ENCODE data around the gene DPH5. TPM values are rescaled to one million over a fixed set of nuclear protein-coding genes. Genes with fewer than 3 reads are reported as not detected.

The DPH5 gene
- polyA plus RNA-seq, 1 of the 3 experiments (the other 2 are of a cell fraction): 36.6 TPM

DNA sequence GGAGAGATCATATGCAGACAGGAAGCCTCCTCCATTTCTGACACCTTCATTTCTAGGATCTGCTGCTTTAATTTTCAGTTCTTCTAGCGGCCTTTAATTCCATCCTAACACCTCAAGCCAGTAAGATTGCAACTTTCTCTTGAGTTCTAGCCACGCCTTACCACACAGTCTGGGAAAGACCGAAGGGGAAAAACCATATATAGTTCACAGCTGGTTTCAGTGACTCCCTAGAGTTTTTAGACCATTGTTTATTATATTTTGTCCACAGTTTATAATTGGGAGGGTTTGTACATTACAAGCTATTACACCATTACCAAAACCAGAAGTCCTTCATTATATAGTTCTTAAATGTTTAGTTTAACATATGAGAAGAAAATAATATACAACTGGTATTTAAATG is 37.5 kb downstream of the DPH5 start:
- H3K9me3 ChIP-seq: no peaks in the 10 kb centered on the region
- 100% methylated on average over 3 of the region's 3 CpGs for WGBS (ENCODE audit: low lambda C conversion rate)
- no peak overlapping the region for H3K27ac ChIP-seq (ENCODE audit: low read depth in 2 of 2, low read length in 1 of 2)
- no peak overlapping the region for H3K4me2 ChIP-seq
- no peaks in the 10 kb centered on the region for H4K20me1 ChIP-seq (ENCODE audit: insufficient read depth)
- no peaks in the 10 kb centered on the region for H3K79me2 ChIP-seq (ENCODE audit: insufficient read depth)
- H3K36me3 ChIP-seq (replicated peaks in 1 of 2; ENCODE audit: control insufficient read depth in 1 of 2, insufficient read depth in 2 of 2, low read length in 1 of 2): peaks cover 26 to 39% of the 10 kb centered on the region in 2 experiments
- DNase-seq: no peak
- H3K27me3 ChIP-seq (ENCODE audit: insufficient read depth): no peaks in the 10 kb centered on the region
- peaks cover 16% of the 10 kb centered on the region for H3F3A ChIP-seq (replicated peaks; ENCODE audit: insufficient read depth)
- no peak overlapping the region for H3K4me3 ChIP-seq (ENCODE audit: low read depth in 2 of 2, low read length in 1 of 2)
- CTCF ChIA-PET: no interaction called here
- POLR2A ChIA-PET: no interaction called here
- no peaks in the 10 kb centered on the region for H3K9me2 ChIP-seq
- TF ChIP-seq, protein P1, sequence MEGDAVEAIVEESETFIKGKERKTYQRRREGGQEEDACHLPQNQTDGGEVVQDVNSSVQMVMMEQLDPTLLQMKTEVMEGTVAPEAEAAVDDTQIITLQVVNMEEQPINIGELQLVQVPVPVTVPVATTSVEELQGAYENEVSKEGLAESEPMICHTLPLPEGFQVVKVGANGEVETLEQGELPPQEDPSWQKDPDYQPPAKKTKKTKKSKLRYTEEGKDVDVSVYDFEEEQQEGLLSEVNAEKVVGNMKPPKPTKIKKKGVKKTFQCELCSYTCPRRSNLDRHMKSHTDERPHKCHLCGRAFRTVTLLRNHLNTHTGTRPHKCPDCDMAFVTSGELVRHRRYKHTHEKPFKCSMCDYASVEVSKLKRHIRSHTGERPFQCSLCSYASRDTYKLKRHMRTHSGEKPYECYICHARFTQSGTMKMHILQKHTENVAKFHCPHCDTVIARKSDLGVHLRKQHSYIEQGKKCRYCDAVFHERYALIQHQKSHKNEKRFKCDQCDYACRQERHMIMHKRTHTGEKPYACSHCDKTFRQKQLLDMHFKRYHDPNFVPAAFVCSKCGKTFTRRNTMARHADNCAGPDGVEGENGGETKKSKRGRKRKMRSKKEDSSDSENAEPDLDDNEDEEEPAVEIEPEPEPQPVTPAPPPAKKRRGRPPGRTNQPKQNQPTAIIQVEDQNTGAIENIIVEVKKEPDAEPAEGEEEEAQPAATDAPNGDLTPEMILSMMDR (IDR thresholded peaks at IDR 0.05): no peak
- TF ChIP-seq, protein P2, sequence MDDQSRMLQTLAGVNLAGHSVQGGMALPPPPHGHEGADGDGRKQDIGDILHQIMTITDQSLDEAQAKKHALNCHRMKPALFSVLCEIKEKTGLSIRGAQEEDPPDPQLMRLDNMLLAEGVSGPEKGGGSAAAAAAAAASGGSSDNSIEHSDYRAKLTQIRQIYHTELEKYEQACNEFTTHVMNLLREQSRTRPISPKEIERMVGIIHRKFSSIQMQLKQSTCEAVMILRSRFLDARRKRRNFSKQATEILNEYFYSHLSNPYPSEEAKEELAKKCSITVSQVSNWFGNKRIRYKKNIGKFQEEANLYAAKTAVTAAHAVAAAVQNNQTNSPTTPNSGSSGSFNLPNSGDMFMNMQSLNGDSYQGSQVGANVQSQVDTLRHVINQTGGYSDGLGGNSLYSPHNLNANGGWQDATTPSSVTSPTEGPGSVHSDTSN (IDR thresholded peaks at IDR 0.05): no peak
- TF ChIP-seq FOXM1 (IDR thresholded peaks at IDR 0.05; ENCODE audit: low read depth) (no peak), GABPA (IDR thresholded peaks at IDR 0.05; ENCODE audit: low read depth) (no peak), EP300 (IDR thresholded peaks at IDR 0.05; ENCODE audit: borderline replicate concordance in 1 of 2, low read depth in 1 of 2, low read length in 1 of 2) (no peak), YY1 (IDR thresholded peaks at IDR 0.05; ENCODE audit: low read depth) (no peak), USF2 (IDR thresholded peaks at IDR 0.05; ENCODE audit: borderline replicate concordance, low read depth, low read length) (no peak), RFX5 (IDR thresholded peaks at IDR 0.05; ENCODE audit: low read length) (no peak), POLR2AphosphoS5 (IDR thresholded peaks at IDR 0.05; ENCODE audit: low read depth, low read length) (no peak)
- H3K4me1 ChIP-seq (ENCODE audit: control insufficient read depth in 1 of 2, insufficient read depth in 2 of 2, low read depth in 1 of 2, low read length in 1 of 2): peaks cover 0 to 10% of the 10 kb centered on the region in 2 experiments; a peak in 3 of 4 replicates
- H3K9ac ChIP-seq: no peak overlapping the region
- no peak overlapping the region for H2AFZ ChIP-seq (ENCODE audit: low read depth)

GRCh38 chr1:100982793-100983192 is 42.8 kb downstream of the DPH5 start:
- H4K20me1 ChIP-seq (ENCODE audit: insufficient read depth): no peaks in the 10 kb centered on the region
- ChIA-PET CTCF (no interaction called here), POLR2A (interaction anchor here (0.5 kb wide), 1 partner anchor 12 kb away, joined by 4 read pairs; no protein-coding TSS in a partner anchor)
- no peak overlapping the region for H3K4me2 ChIP-seq
- no peak overlapping the region for H3K27ac ChIP-seq (ENCODE audit: low read depth in 2 of 2, low read length in 1 of 2)
- WGBS (ENCODE audit: low lambda C conversion rate): 95% methylated on average over 4 of the region's 4 CpGs
- no peak overlapping the region for H3K9ac ChIP-seq
- peaks cover 3% of the 10 kb centered on the region for H3F3A ChIP-seq (replicated peaks; ENCODE audit: insufficient read depth)
- H3K4me3 ChIP-seq (ENCODE audit: low read depth in 2 of 2, low read length in 1 of 2): no peak overlapping the region
- no peak overlapping the region for H2AFZ ChIP-seq (ENCODE audit: low read depth)
- no peak for DNase-seq
- peaks cover 35 to 58% of the 10 kb centered on the region in 2 experiments for H3K36me3 ChIP-seq (replicated peaks in 1 of 2; ENCODE audit: control insufficient read depth in 1 of 2, insufficient read depth in 2 of 2, low read length in 1 of 2)
- no peaks in the 10 kb centered on the region for H3K27me3 ChIP-seq (ENCODE audit: insufficient read depth)
- H3K9me3 ChIP-seq: no peaks in the 10 kb centered on the region
- no peak for TF ChIP-seq MXI1 (IDR thresholded peaks at IDR 0.05; ENCODE audit: low read depth, low read length)
- TF ChIP-seq JUND (IDR thresholded peaks at IDR 0.05): no peak
- no peak for TF ChIP-seq CHD2 (IDR thresholded peaks at IDR 0.05; ENCODE audit: low read length, partially characterized antibody)
- no peak for TF ChIP-seq FOXM1 (IDR thresholded peaks at IDR 0.05; ENCODE audit: low read depth)
- TF ChIP-seq, protein P2 (IDR thresholded peaks at IDR 0.05): no peak
- TF ChIP-seq, protein P3, sequence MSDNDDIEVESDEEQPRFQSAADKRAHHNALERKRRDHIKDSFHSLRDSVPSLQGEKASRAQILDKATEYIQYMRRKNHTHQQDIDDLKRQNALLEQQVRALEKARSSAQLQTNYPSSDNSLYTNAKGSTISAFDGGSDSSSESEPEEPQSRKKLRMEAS (IDR thresholded peaks at IDR 0.05; ENCODE audit: low read depth): no peak
- no peak for TF ChIP-seq TCF12 (IDR thresholded peaks at IDR 0.05)
- TF ChIP-seq TAF1 (IDR thresholded peaks at IDR 0.05; ENCODE audit: borderline replicate concordance, low read depth, low read length): no peak
- no peak for TF ChIP-seq YY1 (IDR thresholded peaks at IDR 0.05; ENCODE audit: low read depth)
- TF ChIP-seq RXRA (IDR thresholded peaks at IDR 0.05; ENCODE audit: borderline replicate concordance, low read depth): no peak
- TF ChIP-seq SMC3 (IDR thresholded peaks at IDR 0.05; ENCODE audit: low read depth, low read length): no peak
- TF ChIP-seq, protein P1 (IDR thresholded peaks at IDR 0.05): no peak
- no peak for TF ChIP-seq TEAD4 (IDR thresholded peaks at IDR 0.05; ENCODE audit: borderline replicate concordance, insufficient read depth)
- TF ChIP-seq USF2 (IDR thresholded peaks at IDR 0.05; ENCODE audit: borderline replicate concordance, low read depth, low read length): no peak
- TF ChIP-seq FOSL2 (IDR thresholded peaks at IDR 0.05; ENCODE audit: borderline replicate concordance, low read depth): no peak
- no peaks in the 10 kb centered on the region; a peak in 2 of 4 replicates for H3K4me1 ChIP-seq (ENCODE audit: control insufficient read depth in 1 of 2, insufficient read depth in 2 of 2, low read depth in 1 of 2, low read length in 1 of 2)
- no peaks in the 10 kb centered on the region for H3K9me2 ChIP-seq
- no peaks in the 10 kb centered on the region; the same call in 1 of the 2 replicates for H3K79me2 ChIP-seq (ENCODE audit: insufficient read depth)

Measured in SK-N-SH (cell line).